NT2/D1 (cell line): ENCODE measurements around the gene OTULIN.

Source experiments
- YY1 ChIP-seq: IDR thresholded peaks from 2 replicates; pipeline ENCODE4 v1.6.1; 2011; ENCODE audit not compliant: insufficient read length, insufficient read depth
- ZNF274 ChIP-seq: IDR thresholded peaks from 2 replicates; pipeline ENCODE4 v1.6.1; 2011; ENCODE audit warnings: mild to moderate bottlenecking, low read depth, low read length

GRCh38 chr5:14667770-14668169, 3.3 kb downstream of the OTULIN start:
- TF ChIP-seq ZNF274: no peak
- no peak for TF ChIP-seq YY1
